HL-60 (cell line): ENCODE results near the gene SLC26A1.

ENCODE experiments used
- DNase-seq, 2 experiments: peaks; one replicate each; pipeline ENCODE4 v3.0.0-alpha.2; 2010 to 2020; ENCODE audit warnings: low read depth in 1 of 2, low spot score in 1 of 2
- H3K27ac ChIP-seq: fragments of 250-450 bp; sonication (Bioruptor Pico); replicated peaks from 2 replicates; pipeline ENCODE4 v1.5.1; 2020; ENCODE audit warnings: mild to moderate bottlenecking, moderate library complexity
- H3K27me3 ChIP-seq: fragments of 250-450 bp; sonication (Bioruptor Pico); 2 replicates; pipeline ENCODE4 v1.5.1; 2021; ENCODE audit warnings: mild to moderate bottlenecking, moderate library complexity; ENCODE audit not compliant: insufficient read depth, poor library complexity, severe bottlenecking
- H3K4me3 ChIP-seq: replicated peaks from 2 replicates; pipeline ENCODE4 v1.5.1; 2011; ENCODE audit warnings: mild to moderate bottlenecking, control low read depth, low read length; ENCODE audit not compliant: insufficient read depth
- CTCF ChIP-seq: IDR thresholded peaks from one replicate; pipeline ENCODE4 v1.5.1; 2011; ENCODE audit warnings: low read length, control low read depth, inconsistent platforms; ENCODE audit not compliant: insufficient read depth
- GABPA ChIP-seq: IDR thresholded peaks from 2 replicates; pipeline ENCODE4 v1.6.1; 2012; ENCODE audit warnings: low read depth
- POLR2AphosphoS5 ChIP-seq: IDR thresholded peaks from 2 replicates; pipeline ENCODE4 v1.6.1; 2012; ENCODE audit warnings: low read depth
- REST ChIP-seq: IDR thresholded peaks from 2 replicates; pipeline ENCODE4 v1.6.1; 2012; ENCODE audit warnings: low read depth; ENCODE audit not compliant: insufficient replicate concordance
- SPI1 ChIP-seq: IDR thresholded peaks from 2 replicates; pipeline ENCODE4 v1.6.1; 2012; ENCODE audit warnings: low read depth, mild to moderate bottlenecking, borderline replicate concordance

SLC26A1 gene

GRCh38 chr4:1022739-1023066, 29.5 kb upstream of the SLC26A1 start:
- DNase-seq, result no peak
- H3K4me3 ChIP-seq, result no peak overlapping the region
- TF ChIP-seq GABPA (no peak), SPI1 (no peak), CTCF (no peak), REST (no peak), POLR2AphosphoS5 (no peak)
- H3K27me3 ChIP-seq, result no peaks in the 10 kb centered on the region
- H3K27ac ChIP-seq, result no peak overlapping the region

- DNase-seq, result no peak
- Histone ChIP-seq H3K4me3 (no peak overlapping the region), H3K27ac (no peak overlapping the region), H3K27me3 (no peaks in the 10 kb centered on the region)
- TF ChIP-seq CTCF, result no peak
- no peak for TF ChIP-seq REST
- TF ChIP-seq POLR2AphosphoS5, result no peak
- no peak for TF ChIP-seq GABPA
- no peak for TF ChIP-seq SPI1
Observed at GRCh38 chr4:1022051-1022738, 29.0 kb upstream of the SLC26A1 start.

GRCh38 chr4:1021386-1022050, 28.3 kb upstream of the SLC26A1 start:
- no peak for DNase-seq
- TF ChIP-seq POLR2AphosphoS5 (no peak), SPI1 (no peak), CTCF (no peak), REST (no peak), GABPA (no peak)
- no peaks in the 10 kb centered on the region for H3K27me3 ChIP-seq
- no peak overlapping the region for H3K4me3 ChIP-seq
- no peak overlapping the region for H3K27ac ChIP-seq
